NCI-H1417 treated with DMSO at 0.1 percent for 48 hours (cell line): ENCODE results near the gene TMEM214.

Experiments used
- DNase-seq: peaks from one replicate; lab custom pipeline; 2025; lab: John Stamatoyannopoulos, UW

Gene TMEM214

DNA sequence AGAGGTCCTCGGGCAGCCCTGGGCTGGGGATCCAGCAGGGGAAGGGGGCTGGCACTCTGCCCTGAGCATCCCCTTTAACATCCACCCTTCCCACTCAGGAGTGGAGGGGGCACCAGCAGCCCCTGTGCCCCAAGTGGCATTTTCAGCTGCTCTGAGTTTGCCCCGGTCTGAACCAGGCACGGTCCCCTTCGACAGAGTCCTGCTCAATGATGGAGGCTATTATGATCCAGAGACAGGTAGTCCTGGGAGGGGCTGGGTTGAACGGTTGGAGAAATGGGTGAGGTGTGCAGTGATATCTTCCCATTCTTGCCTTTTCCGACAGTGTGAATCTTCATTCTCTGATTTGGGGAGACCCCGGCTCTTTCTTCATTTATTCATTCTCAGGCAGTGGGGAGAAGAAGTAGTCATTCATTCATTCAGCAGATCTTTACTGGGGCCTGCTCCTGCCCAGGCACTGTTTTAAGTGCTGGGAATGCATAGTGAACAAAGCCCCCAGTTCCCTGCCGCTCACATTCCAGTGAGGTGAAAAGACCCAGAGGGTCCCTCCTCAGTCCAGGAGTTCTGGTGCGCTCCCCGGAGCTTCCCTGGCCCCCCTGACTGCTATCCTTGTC lies 52.4 kb downstream of the TMEM214 start:
- DNase-seq = no peak

DNA sequence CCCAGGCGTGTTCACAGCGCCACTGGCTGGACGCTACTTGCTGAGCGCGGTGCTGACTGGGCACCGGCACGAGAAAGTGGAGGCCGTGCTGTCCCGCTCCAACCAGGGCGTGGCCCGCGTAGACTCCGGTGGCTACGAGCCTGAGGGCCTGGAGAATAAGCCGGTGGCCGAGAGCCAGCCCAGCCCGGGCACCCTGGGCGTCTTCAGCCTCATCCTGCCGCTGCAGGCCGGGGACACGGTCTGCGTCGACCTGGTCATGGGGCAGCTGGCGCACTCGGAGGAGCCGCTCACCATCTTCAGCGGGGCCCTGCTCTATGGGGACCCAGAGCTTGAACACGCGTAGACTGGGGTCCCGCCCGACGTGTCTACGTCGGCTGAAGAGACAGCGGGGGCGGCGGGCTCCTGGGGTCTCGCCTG lies 52.9 kb downstream of the TMEM214 start:
- no peak for DNase-seq

DNA sequence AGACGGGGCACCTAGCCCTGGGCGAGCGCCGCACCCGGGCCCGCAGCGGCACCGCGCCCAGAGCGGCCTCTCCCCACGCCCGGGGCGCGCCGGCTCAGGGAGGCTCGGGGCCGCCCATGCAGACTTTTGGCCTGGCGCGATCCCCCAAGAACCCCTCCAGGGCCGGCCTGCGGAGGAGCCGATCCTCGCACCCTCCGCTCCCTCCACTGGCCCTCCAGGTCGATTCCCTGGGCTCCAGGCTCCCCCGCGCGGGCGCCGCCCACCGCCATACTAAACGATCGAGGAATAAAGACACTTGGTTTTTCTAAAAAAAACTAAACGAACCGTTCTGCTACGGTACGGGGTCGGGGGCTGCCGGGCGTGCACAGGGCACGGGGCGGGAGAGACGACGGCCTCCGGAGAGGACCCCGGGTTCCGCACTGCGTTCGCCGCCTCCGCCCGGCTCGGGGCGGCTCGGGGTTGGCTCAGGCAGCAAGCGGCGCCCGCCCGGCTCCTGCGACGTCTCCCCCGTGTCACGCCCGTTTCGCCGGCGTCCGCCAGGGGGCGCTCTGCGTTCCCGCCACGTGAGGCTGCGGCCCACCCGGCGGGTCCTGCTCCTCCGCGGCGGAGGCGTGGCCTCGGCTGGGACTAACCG lies 53.4 kb downstream of the TMEM214 start:
- peak; percentile 83 for DNase-seq

DNA sequence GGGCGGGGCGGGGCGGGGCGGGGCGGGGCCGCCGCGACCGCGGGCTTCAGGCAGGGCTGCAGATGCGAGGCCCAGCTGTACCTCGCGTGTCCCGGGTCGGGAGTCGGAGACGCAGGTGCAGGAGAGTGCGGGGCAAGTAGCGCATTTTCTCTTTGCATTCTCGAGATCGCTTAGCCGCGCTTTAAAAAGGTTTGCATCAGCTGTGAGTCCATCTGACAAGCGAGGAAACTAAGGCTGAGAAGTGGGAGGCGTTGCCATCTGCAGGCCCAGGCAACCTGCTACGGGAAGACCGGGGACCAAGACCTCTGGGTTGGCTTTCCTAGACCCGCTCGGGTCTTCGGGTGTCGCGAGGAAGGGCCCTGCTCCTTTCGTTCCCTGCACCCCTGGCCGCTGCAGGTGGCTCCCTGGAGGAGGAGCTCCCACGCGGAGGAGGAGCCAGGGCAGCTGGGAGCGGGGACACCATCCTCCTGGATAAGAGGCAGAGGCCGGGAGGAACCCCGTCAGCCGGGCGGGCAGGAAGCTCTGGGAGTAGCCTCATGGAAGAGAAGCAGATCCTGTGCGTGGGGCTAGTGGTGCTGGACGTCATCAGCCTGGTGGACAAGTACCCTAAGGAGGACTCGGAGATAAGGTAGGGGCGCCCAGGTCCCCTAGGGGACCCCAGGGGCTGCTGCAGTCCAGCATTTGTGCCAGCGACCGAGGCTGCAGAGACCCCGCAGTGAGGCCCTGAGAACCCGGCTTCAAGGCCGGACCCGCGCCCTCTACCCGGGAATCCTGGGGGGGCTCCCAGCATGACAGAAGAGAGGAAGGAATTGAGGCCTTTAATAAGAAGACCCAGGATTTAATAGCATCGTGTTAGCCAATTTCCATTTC lies 54.2 kb downstream of the TMEM214 start, which contains the start of gene KHK:
TSS of gene KHK (plus strand) at position 49 of the 870 bp plus-strand sequence. CDS start at position 537, 488 bp downstream.
- DNase-seq = peak; percentile 51

DNA sequence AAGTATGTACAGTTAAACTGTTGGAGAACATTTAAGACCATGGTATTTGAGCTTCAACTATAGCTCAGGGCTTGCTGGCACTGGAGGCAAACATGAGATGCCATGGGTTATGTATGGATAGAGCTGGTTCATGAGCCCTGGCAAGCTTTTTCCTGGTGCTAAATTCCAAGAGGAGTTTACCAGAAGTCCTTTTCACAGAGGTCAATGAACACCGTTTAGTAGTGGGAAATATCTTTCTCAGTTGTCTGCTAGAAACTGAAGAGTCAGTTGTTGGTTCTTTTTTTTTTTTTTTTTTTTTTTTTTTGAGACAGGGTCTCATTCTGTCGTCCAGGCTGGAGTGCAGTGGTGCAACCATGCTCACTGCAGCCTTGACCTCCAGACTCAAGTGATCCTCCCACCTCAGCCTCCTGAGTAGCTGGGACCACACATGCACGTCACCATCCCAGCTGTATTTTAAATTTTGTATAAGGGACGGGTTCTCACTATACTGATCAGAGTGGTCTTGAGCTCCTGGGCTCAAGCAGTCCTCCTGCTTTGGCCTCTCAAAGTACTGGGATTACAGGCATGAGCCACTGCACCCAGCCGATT lies 55.2 kb downstream of the TMEM214 start:
- DNase-seq = no peak

DNA sequence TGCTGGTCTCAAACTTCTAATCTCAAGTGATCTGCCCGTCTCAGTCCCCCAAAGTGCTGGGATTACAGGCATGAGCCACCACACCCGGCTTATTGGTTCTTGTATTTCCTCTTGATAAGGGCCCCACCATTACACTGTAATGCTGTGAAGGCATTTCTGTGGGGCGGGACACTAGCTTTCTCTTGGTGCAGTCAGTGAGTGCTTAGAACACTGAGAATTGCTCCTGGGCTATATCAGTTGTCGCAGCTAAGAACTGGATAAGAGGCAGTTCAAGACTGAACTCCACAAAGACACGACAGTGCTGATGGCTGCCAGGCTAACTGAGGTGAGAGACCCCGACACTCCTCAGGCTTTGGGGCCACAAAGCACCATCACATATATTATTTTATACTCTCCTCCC lies 55.9 kb downstream of the TMEM214 start:
- no peak for DNase-seq

DNA sequence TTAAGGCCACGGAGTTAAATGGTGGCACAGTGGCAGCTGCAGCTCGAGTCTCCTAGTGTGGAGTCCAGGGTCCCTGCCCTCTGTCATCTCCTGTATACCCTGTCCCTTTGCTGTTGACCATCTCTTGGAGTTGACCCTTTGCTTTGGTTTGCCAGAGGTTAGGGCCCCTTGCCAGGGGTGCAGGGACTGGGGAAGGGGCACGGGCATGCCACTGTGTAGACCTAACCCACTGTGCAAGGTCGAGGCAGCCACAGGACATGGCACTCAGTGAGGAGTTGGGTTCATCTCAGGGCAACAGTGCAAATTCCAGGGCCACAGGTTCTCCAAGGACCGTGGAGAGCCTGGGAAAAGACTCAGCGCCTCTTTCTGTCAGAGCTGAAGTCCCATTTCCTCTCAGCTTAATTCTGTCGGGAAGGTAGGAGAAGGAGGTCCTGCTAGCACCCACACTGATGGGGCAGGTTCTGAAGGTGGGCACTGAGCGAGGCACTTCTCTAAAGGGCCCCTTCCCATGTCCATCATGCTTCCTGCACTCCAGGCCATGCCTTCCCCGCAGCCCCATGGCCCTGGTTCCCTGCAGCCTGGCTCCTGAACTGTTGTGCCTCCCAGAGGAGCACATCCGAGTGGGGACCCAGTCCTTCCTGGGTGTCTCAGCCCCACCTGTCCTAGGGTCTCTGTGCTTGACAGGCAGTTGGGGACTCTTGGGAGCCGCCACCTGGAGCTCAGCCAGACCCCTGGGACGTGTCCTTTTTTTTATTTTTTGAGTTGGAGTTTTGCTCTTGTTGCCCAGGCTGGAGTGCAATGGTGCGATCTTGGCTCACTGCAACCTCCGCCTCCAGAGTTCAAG lies 56.6 kb downstream of the TMEM214 start:
- no peak for DNase-seq
